GM18907 (cell line): ENCODE data around the gene FN3K.

Experiments used
- ATAC-seq: cut with Tn5 transposase; IDR thresholded peaks from one replicate; pipeline ENCODE4 v1.9.1; 2021; ENCODE audit warnings: mild to moderate bottlenecking, moderate library complexity; ENCODE audit not compliant: unreplicated experiment

FN3K gene

DNA sequence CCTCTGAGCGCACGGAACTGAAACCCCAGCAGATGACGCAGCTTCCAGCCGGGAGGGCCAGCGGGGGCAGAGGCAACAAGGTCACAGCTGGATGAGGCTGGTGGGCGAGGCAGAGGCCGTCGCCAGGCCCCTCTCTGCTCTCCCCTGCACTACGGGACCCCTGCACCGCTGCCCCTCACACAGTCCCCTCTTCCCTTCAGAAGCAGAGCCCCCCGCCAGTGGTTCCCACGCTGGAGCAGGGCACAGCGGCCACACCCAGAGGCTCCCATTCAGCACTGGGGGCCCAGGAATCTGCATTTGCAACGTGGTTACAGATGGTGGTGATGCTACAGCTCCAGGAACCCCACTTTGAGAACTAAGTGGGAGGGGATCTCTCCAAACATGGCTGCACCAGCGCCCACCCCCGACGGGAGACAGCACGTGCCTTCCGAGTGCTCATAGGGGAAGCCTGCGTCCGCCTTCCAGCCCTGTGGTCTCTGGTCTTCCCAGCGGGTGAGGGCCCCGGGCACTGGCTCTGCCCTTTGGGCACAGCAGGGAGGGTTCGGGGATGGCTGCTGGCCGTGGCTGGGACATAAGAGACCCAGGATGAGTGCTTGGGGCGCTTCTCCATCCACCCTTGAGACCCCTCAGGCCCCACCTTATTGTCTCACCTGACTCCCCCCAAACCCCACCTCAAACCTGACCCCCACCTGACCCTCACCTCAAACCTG lies 32.2 kb upstream of the FN3K start:
- ATAC-seq, result no peak

DNA sequence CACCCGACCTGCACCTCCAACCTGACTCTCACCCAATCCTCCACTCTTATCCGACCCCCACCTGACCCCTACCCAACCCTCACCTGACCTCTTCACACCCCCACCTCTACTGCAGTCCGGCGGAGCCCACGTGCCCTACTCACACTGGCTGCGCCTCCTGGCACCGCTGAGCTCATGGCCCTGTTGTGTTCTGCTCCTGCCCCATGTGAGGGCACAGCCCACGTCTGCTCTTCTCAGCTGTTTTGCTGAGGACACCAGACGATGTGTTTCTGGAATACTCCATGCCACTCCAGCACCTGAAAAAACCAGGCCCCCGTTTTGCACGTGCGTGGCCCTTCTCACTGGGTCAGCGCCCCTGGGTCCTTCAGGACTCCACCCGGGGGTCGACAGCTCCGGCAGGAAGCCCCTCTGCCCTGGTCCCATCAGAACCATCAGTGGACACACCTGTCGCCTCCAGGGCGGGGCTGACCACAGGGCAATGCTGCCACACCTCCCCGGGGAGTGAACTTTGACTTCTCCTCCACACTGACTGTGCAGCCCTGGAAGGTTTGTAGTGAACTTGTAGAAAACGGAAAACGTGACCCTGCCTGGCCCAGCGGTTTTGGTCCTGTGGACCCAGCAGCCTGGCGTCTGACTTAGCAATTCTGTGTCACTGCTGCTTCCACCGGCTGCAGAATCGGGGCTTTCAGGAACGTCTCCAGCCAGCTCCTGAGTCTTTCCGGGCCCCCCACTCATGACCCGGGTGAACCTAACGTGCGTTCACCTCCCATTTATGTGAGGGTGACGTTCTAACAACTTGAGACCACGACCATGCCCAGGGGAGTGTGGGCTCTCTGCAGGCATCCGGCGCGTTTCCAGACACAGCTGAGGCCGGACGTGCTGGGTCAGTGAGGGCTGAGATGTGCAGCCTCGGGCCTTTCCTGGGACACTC lies 31.2 kb upstream of the FN3K start:
- ATAC-seq, result no peak

DNA sequence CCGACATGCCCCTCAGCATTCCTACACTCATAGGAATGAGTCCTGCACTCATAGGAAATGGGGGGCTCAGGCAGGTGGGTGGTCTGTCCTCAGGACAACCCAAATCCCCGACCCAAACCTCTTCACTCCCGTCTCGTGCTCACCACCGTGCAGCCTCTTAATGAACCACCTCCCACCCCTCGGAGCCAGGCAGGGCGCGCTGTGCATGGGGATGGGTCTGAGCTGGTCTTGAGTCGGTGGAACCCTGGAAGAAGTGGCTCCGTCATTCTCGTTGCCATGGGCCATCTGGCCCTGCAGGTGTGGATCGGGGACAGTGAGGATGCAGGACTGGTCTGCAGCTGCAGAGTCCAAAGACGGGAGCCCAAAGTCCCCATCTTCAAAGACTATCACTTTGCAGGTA lies 30.5 kb upstream of the FN3K start:
- no peak for ATAC-seq

DNA sequence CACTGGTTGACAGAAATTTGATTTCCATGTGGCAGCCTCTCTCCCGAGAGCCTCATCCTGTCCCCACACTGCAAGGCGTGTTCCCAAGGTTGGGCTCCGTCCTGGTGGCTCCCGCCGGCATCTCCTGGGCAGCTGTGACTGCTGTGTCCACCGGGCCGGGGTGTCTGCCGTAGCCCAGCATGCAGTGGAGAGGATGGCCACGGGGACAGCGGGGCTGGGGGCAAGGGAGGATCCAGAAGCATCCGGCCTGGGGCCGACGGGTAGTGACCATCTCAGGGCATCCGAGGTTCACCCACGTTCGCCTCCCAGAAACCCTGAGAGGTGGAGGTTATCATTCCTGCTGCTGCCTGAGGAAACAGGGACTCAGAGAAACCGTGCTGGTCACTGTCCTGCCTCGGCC lies 29.7 kb upstream of the FN3K start:
- no peak for ATAC-seq

DNA sequence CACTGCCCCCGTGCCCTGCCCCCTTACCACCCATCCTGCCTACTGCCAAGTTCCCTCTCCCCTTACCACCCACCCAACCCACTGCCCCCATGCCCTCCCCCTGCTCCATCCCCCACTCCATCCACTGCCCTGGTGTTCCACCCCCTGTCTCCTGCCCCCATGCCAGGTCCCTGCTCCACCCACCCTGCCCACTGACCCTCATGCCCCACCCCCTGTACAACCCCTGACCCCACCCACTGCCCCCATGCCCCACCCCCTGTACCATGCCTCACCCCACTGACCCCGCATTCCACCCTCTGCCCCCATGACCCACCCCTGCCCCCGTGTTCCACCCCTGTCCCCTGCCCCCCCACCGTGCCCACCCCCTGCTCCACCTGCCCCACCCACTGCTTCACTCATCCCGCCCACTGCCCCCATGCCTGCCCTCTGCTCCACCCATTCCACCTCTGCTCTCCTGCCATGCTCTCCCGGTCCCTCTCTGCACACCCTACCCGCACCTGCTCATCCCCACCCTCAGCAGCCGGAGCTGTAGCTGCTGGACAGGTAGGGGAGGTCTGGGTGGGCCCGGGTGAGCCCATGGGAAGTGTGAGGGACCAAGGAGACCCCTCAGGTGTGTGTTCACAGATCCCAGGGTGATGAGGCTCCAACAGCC lies 26.3 kb upstream of the FN3K start:
- ATAC-seq, result no peak

DNA sequence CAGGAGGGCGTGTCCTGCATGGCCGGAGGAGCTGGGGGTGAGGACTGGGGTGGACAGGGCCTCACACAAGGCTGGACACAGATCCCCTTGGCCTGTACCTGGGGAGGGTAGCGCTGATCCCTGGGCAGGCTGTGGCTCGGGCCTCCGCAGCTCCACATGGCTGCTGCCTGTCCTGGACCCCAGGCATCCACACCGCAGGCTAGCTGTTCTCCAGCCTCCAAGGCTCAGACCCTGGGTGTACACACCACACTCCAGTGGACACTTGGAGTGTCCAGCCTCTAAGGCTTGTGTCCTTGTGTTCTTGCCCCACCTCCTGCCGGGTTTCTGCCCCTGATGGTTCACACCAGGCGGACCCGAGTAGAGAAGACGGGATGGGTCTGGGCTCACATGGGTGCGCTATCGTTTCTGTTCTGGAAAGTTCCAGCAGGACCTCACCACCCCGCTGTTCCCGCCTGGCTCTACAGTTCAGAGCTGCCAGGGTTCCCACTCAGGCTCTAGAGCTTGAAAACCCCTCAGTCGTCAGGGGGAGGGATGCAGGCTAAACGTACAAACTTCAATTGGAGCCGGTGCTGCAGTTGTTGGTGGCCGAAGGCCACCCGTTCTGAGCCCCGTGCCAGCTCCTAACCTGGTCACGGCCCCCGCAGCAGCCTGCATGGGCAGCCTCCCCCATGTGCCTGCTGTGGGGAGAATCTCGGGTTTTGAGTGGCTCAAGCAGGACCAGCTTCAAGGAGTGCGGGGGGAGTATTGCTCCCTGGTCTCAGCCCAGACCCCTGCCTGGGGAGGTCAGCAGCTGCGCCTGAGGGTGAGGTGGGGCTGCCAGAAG lies 25.5 kb upstream of the FN3K start:
- ATAC-seq, result no peak

DNA sequence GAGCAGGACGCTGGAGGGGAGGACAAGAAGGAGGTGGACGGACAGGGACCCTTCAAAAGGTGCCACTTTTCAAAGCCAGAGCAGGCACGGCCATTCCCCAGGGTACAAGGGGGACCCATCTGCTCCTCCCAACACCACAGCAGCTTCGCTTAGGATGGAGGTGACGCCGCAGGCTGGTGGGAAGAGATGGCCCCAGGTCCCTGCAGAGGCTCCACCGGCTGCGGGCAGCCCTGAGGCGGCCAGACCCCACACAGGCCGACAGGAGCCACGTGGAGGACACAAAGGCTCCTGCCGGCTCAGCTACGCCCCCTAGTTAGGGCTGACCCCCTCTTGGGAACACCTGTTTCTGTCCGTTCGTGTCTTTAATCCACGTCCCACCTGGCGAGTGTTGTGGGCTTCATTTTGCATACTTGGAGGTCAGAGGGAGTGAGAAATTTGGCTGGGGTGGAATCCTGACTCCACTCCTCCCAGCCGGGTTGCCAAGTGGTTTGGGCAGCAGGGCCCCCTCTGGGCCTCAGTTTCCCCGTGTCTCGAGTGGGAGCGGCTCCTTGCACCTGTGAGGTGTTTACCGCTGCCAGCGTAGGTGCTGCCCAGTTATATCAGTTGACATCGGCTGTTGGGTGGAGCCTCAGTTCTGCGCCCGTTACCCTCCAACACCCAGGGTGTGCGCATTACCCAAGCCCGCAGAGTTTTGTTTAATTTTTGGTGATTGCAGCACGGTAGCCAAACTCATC lies 24.7 kb upstream of the FN3K start:
- no peak for ATAC-seq

DNA sequence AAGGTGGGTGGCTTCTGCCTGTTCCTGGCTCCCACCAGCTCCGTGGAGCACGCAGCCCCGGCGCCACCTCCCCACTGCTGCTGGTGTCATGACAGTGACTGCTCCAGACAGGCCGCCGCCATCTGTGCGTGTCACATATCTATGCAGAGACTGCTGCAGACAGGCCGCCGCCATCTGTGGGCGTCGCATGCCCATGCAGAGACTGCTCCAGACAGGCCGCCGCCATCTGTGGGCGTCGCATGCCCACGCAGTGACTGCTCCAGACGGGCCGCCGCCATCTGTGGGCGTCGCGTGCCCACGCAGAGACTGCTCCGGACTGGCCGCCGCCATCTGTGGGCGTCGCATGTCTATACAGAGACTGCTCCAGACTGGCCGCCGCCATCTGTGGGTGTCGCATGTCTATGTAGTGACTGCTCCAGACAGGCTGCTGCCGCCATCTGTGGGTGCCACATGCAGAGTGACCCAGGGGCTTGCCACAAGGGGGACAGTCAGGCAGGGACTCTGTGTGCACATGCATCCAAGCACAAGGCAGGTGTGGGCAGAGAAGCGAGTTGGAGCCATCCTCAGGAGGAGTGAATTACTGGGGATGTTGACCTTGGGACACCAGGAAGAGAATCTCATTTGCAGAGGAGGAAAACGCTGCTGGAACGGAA lies 22.2 kb upstream of the FN3K start:
- no peak for ATAC-seq

DNA sequence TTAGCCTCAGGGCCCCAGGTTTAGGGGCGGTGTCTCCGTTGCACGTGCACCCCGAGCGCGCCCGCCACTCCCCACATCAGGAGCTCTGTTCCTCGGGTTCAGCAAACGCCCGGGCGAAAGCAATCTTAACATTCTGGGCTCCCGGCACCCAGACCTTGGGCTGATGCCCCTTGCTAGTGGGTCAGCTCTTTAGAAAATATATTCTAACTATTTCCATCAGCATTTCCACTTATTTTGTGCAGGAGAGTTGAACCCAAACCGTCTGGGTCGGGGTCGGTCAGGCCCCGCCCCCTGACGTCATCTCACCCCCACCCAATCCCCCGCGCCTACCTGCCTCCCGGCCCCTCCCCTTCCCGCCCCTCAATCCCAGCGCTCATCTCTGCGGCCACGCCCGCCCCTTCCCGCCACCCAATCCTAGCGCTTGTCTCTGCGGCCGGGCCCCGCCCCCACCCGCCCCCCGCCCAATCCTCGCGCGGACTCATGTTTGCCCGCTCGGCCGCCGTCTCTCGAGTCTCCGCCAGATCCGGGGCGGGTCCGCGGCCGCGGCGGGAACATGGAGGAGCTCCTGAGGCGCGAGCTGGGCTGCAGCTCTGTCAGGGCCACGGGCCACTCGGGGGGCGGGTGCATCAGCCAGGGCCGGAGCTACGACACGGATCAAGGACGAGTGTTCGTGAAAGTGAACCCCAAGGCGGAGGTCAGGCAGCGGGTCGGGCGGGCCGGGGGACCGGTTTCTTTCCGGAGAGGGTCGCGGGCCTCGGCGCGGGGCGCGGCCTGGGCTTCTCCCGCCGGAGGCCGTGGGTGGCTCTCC lies 19.0 kb upstream of the FN3K start, which contains the start of gene FN3KRP:
Gene FN3KRP, plus strand, starts transcription at position 504 of the 808 bp plus-strand sequence. Its CDS starts 50 bp downstream, at position 554.
- ATAC-seq, result peak; percentile 69

DNA sequence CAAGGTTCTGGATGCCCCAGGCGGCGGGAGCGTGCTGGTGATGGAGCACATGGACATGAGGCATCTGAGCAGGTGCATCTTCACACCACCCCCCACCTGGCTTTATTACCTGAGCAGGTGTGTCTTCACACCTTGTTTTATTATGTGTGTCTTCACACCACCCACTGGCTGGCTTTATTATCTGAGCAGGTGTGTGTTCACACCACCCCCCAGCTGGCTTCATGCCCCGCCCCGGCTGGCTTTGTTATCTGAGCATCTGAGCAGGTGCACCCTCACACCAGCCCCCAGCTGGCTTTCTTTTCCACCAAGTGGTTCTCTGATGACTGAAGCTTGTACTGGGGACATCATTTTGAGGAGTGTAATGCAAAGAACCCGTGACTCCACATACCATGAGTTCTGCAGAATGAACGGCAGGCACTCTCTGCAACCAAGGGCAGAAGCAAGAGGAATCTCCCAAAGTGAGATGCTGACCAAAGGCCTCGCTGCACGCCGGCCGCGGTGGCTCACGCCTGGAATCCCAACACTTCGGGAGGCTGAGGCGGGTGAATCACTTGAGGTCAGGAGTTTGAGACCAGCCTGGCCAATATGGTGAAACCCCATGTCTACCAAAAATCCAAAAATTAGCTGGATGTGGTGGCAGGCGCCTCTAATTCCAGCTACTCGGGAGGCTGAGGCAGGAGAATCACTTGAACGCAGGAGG lies 16.3 kb upstream of the FN3K start:
- no peak for ATAC-seq

DNA sequence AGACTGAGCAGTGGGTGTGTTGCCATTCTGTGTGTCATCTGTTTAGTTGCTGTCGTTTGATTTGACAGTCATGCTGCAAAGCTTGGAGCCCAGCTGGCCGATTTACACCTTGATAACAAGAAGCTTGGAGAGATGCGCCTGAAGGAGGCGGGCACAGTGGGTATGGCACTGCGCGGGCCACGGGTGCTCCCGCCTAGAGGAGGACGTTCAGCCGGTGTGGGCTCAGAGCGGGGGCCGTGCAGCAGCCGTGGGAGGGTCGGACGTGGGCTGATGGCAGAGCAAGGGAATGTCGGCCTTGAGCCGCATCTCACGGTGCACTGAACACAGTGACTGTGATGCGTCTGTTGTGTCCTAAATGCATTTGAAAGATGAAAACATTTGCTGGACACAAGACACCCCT lies 15.2 kb upstream of the FN3K start:
- no peak for ATAC-seq

DNA sequence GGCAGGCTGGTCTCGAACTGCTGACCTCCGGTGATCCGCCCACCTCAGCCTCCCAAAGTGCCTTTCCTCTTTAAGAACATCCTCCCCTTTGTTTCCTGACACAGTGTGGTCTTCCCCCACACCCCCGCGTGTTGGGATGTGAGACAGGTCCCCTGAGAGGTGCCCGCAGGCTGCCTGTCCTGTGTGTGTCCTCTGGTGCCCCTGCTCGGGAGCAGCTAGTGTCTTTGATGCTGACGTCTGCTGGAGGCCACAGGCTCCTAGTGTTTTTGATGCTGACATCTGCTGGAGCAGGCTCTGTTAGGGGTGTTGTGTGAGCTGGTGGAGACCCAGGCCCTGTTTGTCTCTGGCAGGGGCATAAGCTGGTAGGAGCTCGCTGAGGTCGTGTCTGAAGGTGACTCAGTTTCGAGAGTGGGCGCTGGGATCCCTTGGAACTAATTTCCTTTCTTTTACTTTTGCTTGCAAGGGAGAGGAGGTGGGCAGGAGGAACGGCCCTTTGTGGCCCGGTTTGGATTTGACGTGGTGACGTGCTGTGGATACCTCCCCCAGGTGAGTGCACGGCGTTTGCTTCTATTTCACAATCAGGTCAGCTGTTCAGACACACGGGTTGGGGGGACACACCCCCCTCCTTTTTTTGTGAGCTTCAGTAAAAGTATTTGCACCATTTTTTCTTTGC lies 12.9 kb upstream of the FN3K start:
- no peak for ATAC-seq

DNA sequence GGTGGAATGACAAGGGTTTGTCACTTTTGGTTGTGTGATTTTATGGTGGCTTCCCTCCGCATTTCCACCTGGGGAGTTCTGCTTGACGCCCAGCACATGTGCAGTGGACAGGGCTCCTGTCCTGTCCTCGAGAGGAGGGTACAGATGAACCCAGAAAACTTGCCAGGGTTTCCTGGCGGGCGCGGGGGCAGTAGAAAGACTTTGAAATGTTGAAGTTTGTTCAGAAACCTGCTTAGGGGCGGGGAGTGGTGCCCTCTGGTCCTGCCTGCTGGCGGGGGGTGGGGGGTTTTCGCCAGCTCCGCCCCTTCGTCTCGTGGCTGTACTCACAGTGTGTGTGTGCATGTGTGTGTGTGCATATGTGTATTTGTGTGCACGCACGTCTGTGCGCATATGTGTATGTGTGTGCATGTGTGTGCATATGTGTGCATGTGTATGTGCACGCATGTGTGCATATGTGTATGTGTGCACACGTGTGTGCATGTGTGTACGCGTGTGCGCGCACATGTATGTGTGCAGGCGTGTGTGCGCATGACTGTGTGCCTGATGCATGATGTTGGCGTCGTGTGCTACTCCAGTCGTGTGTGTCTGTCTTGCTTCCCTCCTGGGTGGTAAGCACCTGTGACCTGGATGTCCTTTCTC lies 12.1 kb upstream of the FN3K start:
- ATAC-seq, result no peak

DNA sequence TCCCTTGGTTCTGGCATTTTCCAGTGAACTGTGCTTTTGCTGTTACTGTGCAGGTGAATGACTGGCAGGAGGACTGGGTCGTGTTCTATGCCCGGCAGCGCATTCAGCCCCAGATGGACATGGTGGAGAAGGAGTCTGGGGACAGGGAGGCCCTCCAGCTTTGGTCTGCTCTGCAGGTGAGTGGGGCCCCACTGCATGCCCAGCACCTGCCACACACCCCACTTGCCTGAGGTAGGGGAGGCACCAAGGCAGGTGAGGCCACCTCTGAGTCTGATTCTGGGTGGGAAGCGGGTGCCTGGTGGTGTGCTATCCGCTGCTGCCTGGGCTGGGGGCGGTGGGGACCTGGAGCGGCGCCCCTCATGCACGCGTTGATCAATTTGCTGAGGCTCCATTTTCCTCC lies 9.0 kb upstream of the FN3K start:
- ATAC-seq, result no peak

DNA sequence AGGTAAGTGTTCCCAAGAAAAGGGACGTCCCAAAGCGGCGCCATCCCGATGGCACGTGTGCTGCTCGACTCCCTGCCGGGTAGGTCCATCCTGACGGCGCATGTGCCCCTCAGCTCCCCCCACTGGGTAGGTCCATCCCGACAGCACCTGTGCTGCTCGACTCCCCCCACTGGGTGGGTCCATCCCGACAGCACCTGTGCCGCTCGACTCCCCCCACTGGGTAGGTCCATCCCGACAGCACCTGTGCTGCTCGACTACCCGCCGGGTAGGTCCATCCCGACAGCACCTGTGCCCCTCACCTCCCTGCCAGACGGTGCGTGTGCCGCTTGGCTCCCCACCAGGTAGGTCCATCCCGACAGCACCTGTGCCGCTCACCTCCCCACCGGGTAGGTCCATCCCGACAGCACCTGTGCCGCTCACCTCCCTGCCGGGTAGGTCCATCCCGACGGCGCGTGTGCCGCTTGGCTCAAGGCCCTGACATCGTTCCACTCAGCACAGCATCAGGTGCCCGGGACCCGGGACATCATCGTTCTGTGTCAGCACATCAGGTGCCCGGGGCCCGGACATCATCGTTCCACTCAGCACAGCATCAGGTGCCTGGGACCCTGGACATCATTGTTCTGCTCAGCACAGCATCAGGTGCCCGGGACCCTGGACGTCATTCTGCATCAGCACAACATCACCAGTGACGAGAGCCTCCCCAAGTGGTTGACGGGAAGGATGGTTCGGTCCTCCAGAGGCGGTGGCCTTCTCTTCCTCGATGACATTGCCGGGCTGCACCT lies 5.7 kb upstream of the FN3K start:
- ATAC-seq, result no peak

DNA sequence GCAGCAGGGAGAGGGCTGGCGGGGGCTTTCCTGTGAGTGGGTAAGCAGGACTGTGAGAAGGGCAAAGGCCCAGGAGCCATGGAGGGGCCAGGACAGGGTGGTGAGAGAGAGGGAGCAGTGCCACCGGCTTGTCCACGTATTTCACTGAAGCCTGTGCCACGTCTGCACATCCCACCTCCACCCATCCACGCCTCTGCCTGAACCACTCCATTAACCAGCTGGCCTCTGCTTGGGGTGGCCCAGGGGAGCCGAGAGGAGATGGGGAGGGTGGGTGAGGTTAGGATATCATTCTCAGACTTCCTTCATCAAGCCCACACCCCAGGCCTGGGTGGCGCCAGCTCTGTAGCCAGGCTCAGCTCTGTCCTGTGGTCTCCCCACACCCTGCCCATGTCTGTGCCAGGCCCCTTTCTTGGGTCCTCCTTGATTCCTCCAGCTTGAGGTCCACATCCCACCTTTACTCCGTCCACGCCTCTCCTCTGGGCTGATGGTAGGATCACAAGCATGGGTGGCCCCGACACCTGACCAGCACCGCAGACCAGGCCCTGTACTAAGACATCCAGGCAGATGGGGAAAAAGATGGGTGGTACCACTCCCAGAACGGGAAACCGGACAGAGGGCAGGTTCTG lies 3.2 kb upstream of the FN3K start:
- no peak for ATAC-seq
